K562 (cell line): ENCODE results near the gene TJP3. TPM values are rescaled to one million over a fixed set of nuclear protein-coding genes. Genes with fewer than 3 reads are reported as not detected.

ENCODE experiments used
- ATAC-seq: fragments of 200-7000 bp; cut with Tn5 transposase; 3 replicates; pipeline ENCODE4 v1.9.1; 2020; ENCODE audit warnings: moderate library complexity
- BruUV-seq: library from RNA; stranded (reverse); fragments of 400-500 nt; replicated peaks from 2 replicates; lab custom pipeline; 2021; lab: Mats Ljungman, UMichigan
- CTCF ChIA-PET: fragments of 300-600 bp; formaldehyde crosslinking; extraction: SDS; loops from one replicate; lab custom pipeline; 2021; ENCODE audit warnings: low intra/inter-chr PET ratio; lab: Yijun Ruan, JAX
- POLR2A ChIA-PET: fragments of 300-600, 350-650 bp; sonication (Branson Sonifier 250); formaldehyde crosslinking; extraction: SDS; loops from one replicate; lab custom pipeline; 2021; ENCODE audit warnings: antibody characterized with exemption, inconsistent platforms; lab: Yijun Ruan, JAX
- DNase-seq, 4 experiments: peaks; one replicate each; pipeline versions ENCODE4 v3.0.0 to v3.0.0-alpha.2; 2011 to 2018; ENCODE audit warnings: low spot score in 3 of 4, mixed read lengths in 3 of 4; ENCODE audit errors: extremely low read depth in 1 of 4
- FAIRE-seq: peaks from 2 replicates; lab custom pipeline; 2011; peaks lifted over from hg19 to GRCh38; lab: Jason Lieb, UNC
- H2AFZ ChIP-seq: 2 replicates; pipeline ENCODE4 v1.6.0; 2011; ENCODE audit warnings: low read depth, low read length, control low read depth, inconsistent platforms
- H3K27ac ChIP-seq: fragments of 200-600 bp; 3 replicates; pipeline ENCODE4 v1.8.0; 2011; ENCODE audit warnings: low read depth, mild to moderate bottlenecking, control low read depth, inconsistent platforms, low read length, moderate library complexity, mixed read lengths; ENCODE audit errors: extremely low read depth
- H3K27me3 ChIP-seq, 2 experiments: fragments of 300-600 bp in 1 of 2; 2 replicates in 1 of 2; 3 replicates in 1 of 2; pipeline versions ENCODE4 v1.6.0 to v1.8.0; 2011; ENCODE audit warnings: inconsistent platforms in 2 of 2, low read length in 2 of 2, mild to moderate bottlenecking in 1 of 2, mixed read lengths in 1 of 2, moderate library complexity in 1 of 2; ENCODE audit not compliant: control insufficient read depth in 2 of 2, insufficient read depth in 2 of 2
- H3K36me3 ChIP-seq: fragments of 300-600 bp; 3 replicates; pipeline ENCODE4 v1.8.0; 2011; ENCODE audit warnings: mild to moderate bottlenecking, low read length, inconsistent platforms; ENCODE audit not compliant: control insufficient read depth, insufficient read depth
- H3K4me1 ChIP-seq, 2 experiments: fragments of 200-600 bp in 1 of 2; replicated peaks in 1 of 2; 2 replicates in 1 of 2; 3 replicates in 1 of 2; pipeline versions ENCODE4 v1.5.1 to v1.8.0; 2011; ENCODE audit warnings: inconsistent platforms in 2 of 2, low read length in 2 of 2, mild to moderate bottlenecking in 1 of 2, mixed read lengths in 1 of 2, moderate library complexity in 1 of 2; ENCODE audit not compliant: control insufficient read depth in 2 of 2, insufficient read depth in 2 of 2
- H3K4me2 ChIP-seq: 2 replicates; pipeline ENCODE4 v1.6.1; 2011; ENCODE audit warnings: low read length, control low read depth, inconsistent platforms, mixed read lengths; ENCODE audit not compliant: insufficient read depth
- H3K4me3 ChIP-seq: fragments of 200-600 bp; sonication (generic), shearing (Covaris generic); 2 replicates; pipeline ENCODE4 v1.5.1; 2016; ENCODE audit warnings: control low read depth, inconsistent platforms
- H3K79me2 ChIP-seq: fragments of 200-600 bp; 3 replicates; pipeline ENCODE4 v1.8.0; 2011; ENCODE audit warnings: low read length, inconsistent platforms; ENCODE audit not compliant: control insufficient read depth, insufficient read depth
- H3K9ac ChIP-seq, 2 experiments: 2 replicates each; pipeline versions ENCODE4 v1.6.0 to v1.6.1; 2011; ENCODE audit warnings: low read depth in 2 of 2, low read length in 2 of 2, control low read depth in 1 of 2, inconsistent platforms in 1 of 2, mild to moderate bottlenecking in 1 of 2, mixed read lengths in 1 of 2; ENCODE audit not compliant: insufficient read depth in 1 of 2
- H3K9me1 ChIP-seq: one replicate; pipeline ENCODE4 v1.6.0; 2011; ENCODE audit warnings: inconsistent platforms, mild to moderate bottlenecking, low read length, moderate library complexity; ENCODE audit not compliant: control insufficient read depth, insufficient read depth
- H3K9me3 ChIP-seq: replicated peaks from 2 replicates; pipeline ENCODE4 v1.5.1; 2011; ENCODE audit warnings: low read depth, low read length, inconsistent platforms; ENCODE audit not compliant: control insufficient read depth, insufficient read depth
- H4K20me1 ChIP-seq: replicated peaks from 2 replicates; pipeline ENCODE4 v1.6.1; 2011; ENCODE audit warnings: low read length, inconsistent platforms, mixed read lengths; ENCODE audit not compliant: control insufficient read depth, insufficient read depth
- CBFA2T2 ChIP-seq: fragments of 450-650 bp; conservative IDR thresholded peaks from 2 replicates; pipeline ENCODE4 v1.6.1; 2017; ENCODE audit warnings: mild to moderate bottlenecking
- CBX5 ChIP-seq: IDR thresholded peaks from 2 replicates; pipeline ENCODE4 v1.6.1; 2014; ENCODE audit warnings: low read depth, borderline replicate concordance
- KLF16 ChIP-seq: IDR thresholded peaks from 2 replicates; pipeline ENCODE4 v1.6.1; 2016; ENCODE audit warnings: antibody characterized with exemption
- POLR3A ChIP-seq: IDR thresholded peaks from 2 replicates; pipeline ENCODE4 v1.6.1; 2011; ENCODE audit warnings: borderline replicate concordance, mild to moderate bottlenecking, moderate library complexity; ENCODE audit not compliant: insufficient read length, insufficient read depth; ENCODE audit errors: extremely low read depth
- SP2 ChIP-seq: IDR thresholded peaks from 2 replicates; pipeline ENCODE4 v1.6.1; 2011; ENCODE audit warnings: mild to moderate bottlenecking, low read depth, low read length, moderate library complexity; ENCODE audit not compliant: poor library complexity, severe bottlenecking; ENCODE audit errors: extremely low read depth
- TSC22D4 ChIP-seq: fragments of 450-650 bp; IDR thresholded peaks from 2 replicates; pipeline ENCODE4 v1.6.1; 2016; ENCODE audit warnings: missing genetic modification characterization, missing biosample characterization, control low read depth
- YBX1 ChIP-seq: fragments of 450-650 bp; IDR thresholded peaks from 2 replicates; pipeline ENCODE4 v1.7.1; 2016; ENCODE audit warnings: mild to moderate bottlenecking
- ZBED1 ChIP-seq: IDR thresholded peaks from 2 replicates; pipeline ENCODE4 v1.6.1; 2014
- ZNF174 ChIP-seq: fragments of 250-450 bp; sonication (Bioruptor Pico); IDR thresholded peaks from 2 replicates; pipeline ENCODE4 v1.4.0; 2020; ENCODE audit warnings: mild to moderate bottlenecking
- WGBS: fragments of 100-300 bp; shearing (Covaris generic); methylation state at CpG from one replicate; pipeline ENCODE4 v1.1.6; 2016; ENCODE audit warnings: low coverage, mixed read lengths; ENCODE audit not compliant: insufficient coverage; ENCODE audit errors: missing lambda C conversion rate; 5-methylcytosine and 5-hydroxymethylcytosine counted together
- in situ Hi-C: fragments of 300-500 bp; cut with MboI; formaldehyde crosslinking; loops from 4 replicates; pipeline ENCODE4 v1.15.0; 2018; ENCODE audit warnings: inconsistent platforms, mixed read lengths
- intact Hi-C: fragments of 100-400 bp; cut with micrococcal nuclease; formaldehyde crosslinking; loops from 2 replicates; pipeline ENCODE4 v1.14.2; 2022
- polyA plus RNA-seq, 8 experiments: library from polyadenylated mRNA; depleted of rRNA in 4 of 8; stranded (reverse) in 5 of 8; unstranded in 3 of 8; fragments of >200 nt; fragmentation: Nextera tagmentation in 2 of 8; fragmentation: Illumina TruSeq in 1 of 8; extraction: Ambion mirVana in 2 of 8; extraction: Trizol in 1 of 8; gene quantifications; 2 replicates each; pipeline versions ENCODE4 v1.2.1 to v1.2.3, GENCODE V29; 2011 to 2014; ENCODE audit warnings: inconsistent platforms in 1 of 8, missing spikeins in 1 of 8
- total RNA-seq, 7 experiments: library from RNA; depleted of rRNA in 6 of 7; stranded (reverse); fragments of >200 nt in 6 of 7; fragmentation: Illumina TruSeq in 2 of 7; extraction: Trizol in 2 of 7; gene quantifications; 2 replicates each; pipeline versions ENCODE4 v1.2.1 to v1.2.3, GENCODE V29; 2011 to 2021; ENCODE audit warnings: low replicate concordance in 1 of 7
- TF ChIP-seq, protein P1 (sequence below): sonication (generic); formaldehyde crosslinking; IDR thresholded peaks from 2 replicates; pipeline ENCODE4 v1.8.0; 2022; ENCODE audit warnings: missing genetic modification reagents, mild to moderate bottlenecking, borderline replicate concordance
- TF ChIP-seq, protein P2 (sequence below): fragments of 250-450 bp; sonication (Bioruptor Pico); IDR thresholded peaks from 2 replicates; pipeline ENCODE4 v1.5.0; 2021
- TF ChIP-seq, protein P3 (sequence below): fragments of 450-650 bp; IDR thresholded peaks from 2 replicates; pipeline ENCODE4 v1.7.0; 2016; ENCODE audit warnings: borderline replicate concordance
- TF ChIP-seq, protein P4 (sequence below): fragments of 450-650 bp; IDR thresholded peaks from 2 replicates; pipeline ENCODE4 v1.6.1; 2017; ENCODE audit warnings: antibody characterized with exemption, mild to moderate bottlenecking
- TF ChIP-seq, protein P5 (sequence below): fragments of 250-450 bp; sonication (Bioruptor Pico); IDR thresholded peaks from 2 replicates; pipeline ENCODE4 v1.8.0; 2021; ENCODE audit warnings: moderate library complexity, mild to moderate bottlenecking, inconsistent platforms

The TJP3 gene
- total and polyA plus RNA-seq, 9 of the 15 experiments (the other 6 are each of a cell fraction or from before 2014, with no cell fraction given) = 0.11 to 2.4 (median 0.57) TPM; not detected in 1

- in situ Hi-C loops (no loop called here), intact Hi-C loops (no loop called here)
- Histone ChIP-seq H4K20me1 (no peaks in the 10 kb centered on the region), H3K36me3 (peaks cover 28% of the 10 kb centered on the region; the same call in 2 of the 3 replicates), H2AFZ (no peak overlapping the region), H3K4me2 (no peak overlapping the region), H3K27me3 (no peaks in the 10 kb centered on the region), H3K9me1 (no peaks in the 10 kb centered on the region), H3K4me3 (no peak overlapping the region), H3K9ac (peak overlapping the region in 1 of 2 experiments; percentile 69; a peak in 2 of 4 replicates), H3K27ac (no peak overlapping the region), H3K9me3 (no peaks in the 10 kb centered on the region), H3K4me1 (peaks cover 8 to 43% of the 10 kb centered on the region in 2 experiments; a peak in 4 of 5 replicates), H3K79me2 (peaks cover 20% of the 10 kb centered on the region)
- BruUV-seq = no TSS peak
- ChIA-PET CTCF (no interaction called here), POLR2A (interaction anchor here (4.0 kb wide), 1 partner anchor 8 kb away, joined by 48 read pairs; the partner anchor contains the start of gene RAX2)
- no peak for ATAC-seq
- no peak for DNase-seq
- 95% methylated on average over 12 of the region's 12 CpGs for WGBS
- no peak for FAIRE-seq
- TF ChIP-seq YBX1 = no peak
- no peak for TF ChIP-seq ZNF174 (CRISPR knock-in tag)
- TF ChIP-seq CBX5 = no peak
- TF ChIP-seq TSC22D4 (tag) = no peak
- TF ChIP-seq KLF16 = no peak
- TF ChIP-seq, protein P1, sequence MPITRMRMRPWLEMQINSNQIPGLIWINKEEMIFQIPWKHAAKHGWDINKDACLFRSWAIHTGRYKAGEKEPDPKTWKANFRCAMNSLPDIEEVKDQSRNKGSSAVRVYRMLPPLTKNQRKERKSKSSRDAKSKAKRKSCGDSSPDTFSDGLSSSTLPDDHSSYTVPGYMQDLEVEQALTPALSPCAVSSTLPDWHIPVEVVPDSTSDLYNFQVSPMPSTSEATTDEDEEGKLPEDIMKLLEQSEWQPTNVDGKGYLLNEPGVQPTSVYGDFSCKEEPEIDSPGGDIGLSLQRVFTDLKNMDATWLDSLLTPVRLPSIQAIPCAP (CRISPR knock-in tag) = no peak
- TF ChIP-seq CBFA2T2 = no peak
- no peak for TF ChIP-seq POLR3A
- TF ChIP-seq, protein P2, sequence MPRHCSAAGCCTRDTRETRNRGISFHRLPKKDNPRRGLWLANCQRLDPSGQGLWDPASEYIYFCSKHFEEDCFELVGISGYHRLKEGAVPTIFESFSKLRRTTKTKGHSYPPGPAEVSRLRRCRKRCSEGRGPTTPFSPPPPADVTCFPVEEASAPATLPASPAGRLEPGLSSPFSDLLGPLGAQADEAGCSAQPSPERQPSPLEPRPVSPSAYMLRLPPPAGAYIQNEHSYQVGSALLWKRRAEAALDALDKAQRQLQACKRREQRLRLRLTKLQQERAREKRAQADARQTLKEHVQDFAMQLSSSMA = no peak
- TF ChIP-seq SP2 = no peak
- TF ChIP-seq, protein P3, sequence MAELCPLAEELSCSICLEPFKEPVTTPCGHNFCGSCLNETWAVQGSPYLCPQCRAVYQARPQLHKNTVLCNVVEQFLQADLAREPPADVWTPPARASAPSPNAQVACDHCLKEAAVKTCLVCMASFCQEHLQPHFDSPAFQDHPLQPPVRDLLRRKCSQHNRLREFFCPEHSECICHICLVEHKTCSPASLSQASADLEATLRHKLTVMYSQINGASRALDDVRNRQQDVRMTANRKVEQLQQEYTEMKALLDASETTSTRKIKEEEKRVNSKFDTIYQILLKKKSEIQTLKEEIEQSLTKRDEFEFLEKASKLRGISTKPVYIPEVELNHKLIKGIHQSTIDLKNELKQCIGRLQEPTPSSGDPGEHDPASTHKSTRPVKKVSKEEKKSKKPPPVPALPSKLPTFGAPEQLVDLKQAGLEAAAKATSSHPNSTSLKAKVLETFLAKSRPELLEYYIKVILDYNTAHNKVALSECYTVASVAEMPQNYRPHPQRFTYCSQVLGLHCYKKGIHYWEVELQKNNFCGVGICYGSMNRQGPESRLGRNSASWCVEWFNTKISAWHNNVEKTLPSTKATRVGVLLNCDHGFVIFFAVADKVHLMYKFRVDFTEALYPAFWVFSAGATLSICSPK = no peak
- TF ChIP-seq ZBED1 = no peak
- TF ChIP-seq, protein P4, sequence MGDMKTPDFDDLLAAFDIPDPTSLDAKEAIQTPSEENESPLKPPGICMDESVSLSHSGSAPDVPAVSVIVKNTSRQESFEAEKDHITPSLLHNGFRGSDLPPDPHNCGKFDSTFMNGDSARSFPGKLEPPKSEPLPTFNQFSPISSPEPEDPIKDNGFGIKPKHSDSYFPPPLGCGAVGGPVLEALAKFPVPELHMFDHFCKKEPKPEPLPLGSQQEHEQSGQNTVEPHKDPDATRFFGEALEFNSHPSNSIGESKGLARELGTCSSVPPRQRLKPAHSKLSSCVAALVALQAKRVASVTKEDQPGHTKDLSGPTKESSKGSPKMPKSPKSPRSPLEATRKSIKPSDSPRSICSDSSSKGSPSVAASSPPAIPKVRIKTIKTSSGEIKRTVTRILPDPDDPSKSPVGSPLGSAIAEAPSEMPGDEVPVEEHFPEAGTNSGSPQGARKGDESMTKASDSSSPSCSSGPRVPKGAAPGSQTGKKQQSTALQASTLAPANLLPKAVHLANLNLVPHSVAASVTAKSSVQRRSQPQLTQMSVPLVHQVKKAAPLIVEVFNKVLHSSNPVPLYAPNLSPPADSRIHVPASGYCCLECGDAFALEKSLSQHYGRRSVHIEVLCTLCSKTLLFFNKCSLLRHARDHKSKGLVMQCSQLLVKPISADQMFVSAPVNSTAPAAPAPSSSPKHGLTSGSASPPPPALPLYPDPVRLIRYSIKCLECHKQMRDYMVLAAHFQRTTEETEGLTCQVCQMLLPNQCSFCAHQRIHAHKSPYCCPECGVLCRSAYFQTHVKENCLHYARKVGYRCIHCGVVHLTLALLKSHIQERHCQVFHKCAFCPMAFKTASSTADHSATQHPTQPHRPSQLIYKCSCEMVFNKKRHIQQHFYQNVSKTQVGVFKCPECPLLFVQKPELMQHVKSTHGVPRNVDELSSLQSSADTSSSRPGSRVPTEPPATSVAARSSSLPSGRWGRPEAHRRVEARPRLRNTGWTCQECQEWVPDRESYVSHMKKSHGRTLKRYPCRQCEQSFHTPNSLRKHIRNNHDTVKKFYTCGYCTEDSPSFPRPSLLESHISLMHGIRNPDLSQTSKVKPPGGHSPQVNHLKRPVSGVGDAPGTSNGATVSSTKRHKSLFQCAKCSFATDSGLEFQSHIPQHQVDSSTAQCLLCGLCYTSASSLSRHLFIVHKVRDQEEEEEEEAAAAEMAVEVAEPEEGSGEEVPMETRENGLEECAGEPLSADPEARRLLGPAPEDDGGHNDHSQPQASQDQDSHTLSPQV = no peak
- TF ChIP-seq, protein P5, sequence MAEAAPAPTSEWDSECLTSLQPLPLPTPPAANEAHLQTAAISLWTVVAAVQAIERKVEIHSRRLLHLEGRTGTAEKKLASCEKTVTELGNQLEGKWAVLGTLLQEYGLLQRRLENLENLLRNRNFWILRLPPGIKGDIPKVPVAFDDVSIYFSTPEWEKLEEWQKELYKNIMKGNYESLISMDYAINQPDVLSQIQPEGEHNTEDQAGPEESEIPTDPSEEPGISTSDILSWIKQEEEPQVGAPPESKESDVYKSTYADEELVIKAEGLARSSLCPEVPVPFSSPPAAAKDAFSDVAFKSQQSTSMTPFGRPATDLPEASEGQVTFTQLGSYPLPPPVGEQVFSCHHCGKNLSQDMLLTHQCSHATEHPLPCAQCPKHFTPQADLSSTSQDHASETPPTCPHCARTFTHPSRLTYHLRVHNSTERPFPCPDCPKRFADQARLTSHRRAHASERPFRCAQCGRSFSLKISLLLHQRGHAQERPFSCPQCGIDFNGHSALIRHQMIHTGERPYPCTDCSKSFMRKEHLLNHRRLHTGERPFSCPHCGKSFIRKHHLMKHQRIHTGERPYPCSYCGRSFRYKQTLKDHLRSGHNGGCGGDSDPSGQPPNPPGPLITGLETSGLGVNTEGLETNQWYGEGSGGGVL = no peak
Observed at GRCh38 chr19:3765121-3765520, 56.9 kb downstream of the TJP3 start.
